Right cardiac atrium (tissue), 5 donors: Measurements from ENCODE around the gene TMOD4. TPM values are rescaled to one million over a fixed set of nuclear protein-coding genes. Genes with fewer than 3 reads are reported as not detected.
"Not testable (repeated sequence)": the region's sequence is repeated elsewhere in the genome, so short reads cannot be mapped to it uniquely, and the experiment has no call there.

Experiments used
- ATAC-seq, 2 donors: fragments of 200-7000 bp; cut with Tn5 transposase; one replicate each; pipeline versions ENCODE4 v1.8.0 to v1.9.1; 2020; ENCODE audit warnings: moderate library complexity in 2 of 2, mild to moderate bottlenecking in 1 of 2
- DNase-seq, 3 donors: peaks; one replicate each; pipeline ENCODE4 v3.0.0-alpha.2; 2020
- H3K27ac ChIP-seq: one replicate; pipeline ENCODE4 v1.5.1; 2013; ENCODE audit warnings: mild to moderate bottlenecking, low read length, control low read depth, moderate library complexity
- H3K27me3 ChIP-seq: one replicate; pipeline ENCODE4 v1.6.1; 2013; ENCODE audit not compliant: control insufficient read depth, insufficient read depth
- H3K4me1 ChIP-seq: one replicate; pipeline ENCODE4 v1.6.1; 2013; ENCODE audit warnings: low read length; ENCODE audit not compliant: control insufficient read depth, insufficient read depth
- H3K4me3 ChIP-seq: one replicate; pipeline ENCODE4 v1.5.1; 2013; ENCODE audit warnings: low read length, control low read depth
- H3K9me3 ChIP-seq: one replicate; pipeline ENCODE4 v1.6.1; 2013; ENCODE audit warnings: low read length; ENCODE audit not compliant: control insufficient read depth
- WGBS: extraction: QIAGEN DNeasy Blood & Tissue Kit; methylation state at CpG from one replicate; pipeline ENCODE4 v1.1.7; 2013; 5-methylcytosine and 5-hydroxymethylcytosine counted together
- intact Hi-C, 4 donors: fragments of 100-400 bp; cut with DNase I; formaldehyde crosslinking; loops; one replicate each; pipeline versions ENCODE4 v1.11.0 to v1.14.0; 2022 to 2023
- polyA plus RNA-seq: library from polyadenylated mRNA; stranded (reverse); fragments of 200-250 nt; gene quantifications from one replicate; pipeline ENCODE4 v1.2.3, GENCODE V29; 2013
- total RNA-seq, 4 donors: library from RNA; stranded (reverse); fragmentation: NEBNext Ultra II Directional; extraction: Animal tissue kit (Norgen Biotek cat#: 25700); gene quantifications; one replicate each; pipeline ENCODE4 v1.2.1, GENCODE V29; 2021
- donor health status: healthy with polysubstance abuse.
- donor health status: DM: no; HTN: yes; CAD: no.
- donor health status: DM: no; HTN: no; CAD: no.
- donor health status: DM: no; HTN: yes; CAD: no; lungs with severe emphysema.
- donor health status: DM: yes; HTN: yes; CAD: no.

TMOD4 gene
- total and polyA plus RNA-seq, 5 donors = 0.20 TPM; not detected in 4

DNA sequence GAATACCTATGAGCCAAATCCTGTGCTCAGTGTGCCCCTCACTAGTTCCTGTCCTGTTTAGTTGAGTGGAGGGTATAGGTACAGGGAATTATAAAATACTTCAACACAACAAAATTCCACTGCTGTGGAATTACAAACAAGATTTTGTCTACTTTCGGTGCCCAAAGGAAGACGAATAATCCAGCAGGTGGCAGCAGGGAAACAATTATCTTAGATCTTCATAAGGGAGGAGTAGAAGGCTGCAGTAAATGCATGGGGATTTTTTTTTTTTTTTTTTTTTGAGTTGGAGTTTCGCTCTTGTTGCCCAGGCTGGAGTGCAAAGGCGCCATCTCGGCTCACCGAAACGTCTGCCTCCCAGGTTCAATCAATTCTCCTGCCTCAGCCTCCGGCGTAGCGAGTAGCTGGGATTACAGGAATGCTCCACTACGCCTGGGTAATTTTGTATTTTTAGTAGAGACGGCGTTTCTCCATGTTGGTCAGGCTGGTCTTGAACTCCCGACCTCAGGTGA is 20.6 kb upstream of the TMOD4 start:
- Histone ChIP-seq H3K9me3 (no peaks in the 10 kb centered on the region), H3K4me1 (no peaks in the 10 kb centered on the region), H3K27me3 (no peaks in the 10 kb centered on the region), H3K27ac (peak overlapping the region; percentile 33), H3K4me3 (no peak overlapping the region)
- DNase-seq (peak; percentile 39 to 62 (median 61)), ATAC-seq (peak; percentile 7 to 9)
- 43% methylated on average over 14 of the region's 14 CpGs for WGBS
- intact Hi-C loops = loop anchor here in 3 of 4 donors (2.0 to 5.0 kb wide), 2 partner anchors 54 to 56 kb away; partner anchors contain the start of gene PSMD4 (in 2 of the 3)

DNA sequence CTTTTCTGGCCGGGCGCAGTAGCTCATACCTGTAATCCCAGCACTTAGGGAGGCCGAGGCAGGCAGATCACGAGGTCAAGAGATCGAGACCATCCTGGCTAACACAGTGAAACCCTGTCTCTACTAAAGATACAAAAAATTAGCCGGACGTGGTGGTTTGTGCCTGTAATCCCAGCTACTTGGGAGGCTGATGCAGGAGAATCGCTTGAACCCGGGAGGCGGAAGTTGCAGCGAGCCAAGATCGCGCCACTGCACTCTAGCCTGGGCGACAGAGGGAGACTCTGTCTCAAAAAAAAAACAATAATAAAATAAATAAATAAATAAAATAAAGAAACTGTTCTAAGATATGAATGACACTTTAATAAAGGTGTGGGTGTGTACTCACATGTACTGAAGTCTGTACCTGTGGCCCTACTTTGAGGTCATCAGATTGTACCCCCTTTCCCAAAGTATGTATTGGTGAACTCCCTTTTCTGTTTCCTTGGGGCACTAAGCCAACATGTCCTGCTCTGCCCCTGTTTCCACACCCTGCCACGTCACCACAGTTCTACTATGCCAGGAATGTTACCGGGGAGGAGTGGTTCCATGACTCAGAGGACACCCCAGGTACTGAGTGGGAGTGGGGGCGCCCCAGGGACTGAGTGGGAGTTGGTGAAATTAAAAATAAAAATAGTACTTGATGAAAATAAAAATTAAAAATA is 19.3 kb upstream of the TMOD4 start:
- WGBS = 70% methylated on average over 17 of the region's 17 CpGs
- H3K9me3 ChIP-seq, H3K27me3 ChIP-seq, H3K27ac ChIP-seq, H3K4me3 ChIP-seq, H3K4me1 ChIP-seq: not testable (repeated sequence)
- ATAC-seq (peak in 1 of 2 donors; percentile 48), DNase-seq (peak in 2 of 3 donors; percentile 68 to 69)
- intact Hi-C loops = loop anchor here in 2 of 4 donors (5.0 kb wide), 1 partner anchor 57 kb away; the partner anchor contains the start of gene PSMD4 (in 2 of the 2)

GRCh38 chr1:151193856-151194255 is 18.1 kb upstream of the TMOD4 start:
- Histone ChIP-seq H3K4me3 (no peak overlapping the region), H3K27me3 (no peaks in the 10 kb centered on the region), H3K9me3 (no peaks in the 10 kb centered on the region), H3K27ac (no peak overlapping the region), H3K4me1 (no peaks in the 10 kb centered on the region)
- 88% methylated on average over 1 of the region's 1 CpG for WGBS
- ATAC-seq = no peak
- no peak for DNase-seq
- intact Hi-C loops = no loop called here

- 70% methylated on average over 6 of the region's 6 CpGs for WGBS
- ATAC-seq = no peak
- Histone ChIP-seq H3K9me3 (no peaks in the 10 kb centered on the region), H3K4me3 (no peak overlapping the region), H3K27ac (no peak overlapping the region), H3K27me3 (no peaks in the 10 kb centered on the region), H3K4me1 (no peaks in the 10 kb centered on the region)
- intact Hi-C loops = no loop called here
- no peak for DNase-seq
These were observed 17.5 kb upstream of the TMOD4 start for GRCh38 chr1:151193304-151193703.

DNA sequence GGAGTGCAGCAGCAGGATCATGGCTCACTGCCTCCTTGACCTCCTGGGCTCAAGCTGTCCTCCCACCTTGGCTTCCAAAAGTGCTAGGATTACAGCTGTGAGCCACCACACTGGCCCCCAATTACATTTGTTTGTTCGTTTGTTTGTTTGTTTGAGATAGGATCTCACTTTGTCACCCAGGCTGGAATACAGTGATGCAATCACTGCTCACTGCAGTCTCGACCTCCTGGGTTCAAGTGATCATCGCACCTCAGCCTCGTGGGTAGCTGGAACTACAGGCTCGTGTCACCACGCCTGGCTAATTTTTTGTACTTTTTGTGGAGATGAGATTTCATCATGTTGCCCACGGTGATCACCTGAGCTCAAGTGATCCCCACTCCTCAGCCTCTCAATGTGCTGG is 16.3 kb upstream of the TMOD4 start:
- 80% methylated on average over 7 of the region's 7 CpGs for WGBS
- Histone ChIP-seq H3K4me3 (no peak overlapping the region), H3K4me1 (no peaks in the 10 kb centered on the region), H3K27me3 (no peaks in the 10 kb centered on the region), H3K9me3 (no peaks in the 10 kb centered on the region), H3K27ac (no peak overlapping the region)
- no peak for ATAC-seq
- DNase-seq = no peak
- intact Hi-C loops = no loop called here

DNA sequence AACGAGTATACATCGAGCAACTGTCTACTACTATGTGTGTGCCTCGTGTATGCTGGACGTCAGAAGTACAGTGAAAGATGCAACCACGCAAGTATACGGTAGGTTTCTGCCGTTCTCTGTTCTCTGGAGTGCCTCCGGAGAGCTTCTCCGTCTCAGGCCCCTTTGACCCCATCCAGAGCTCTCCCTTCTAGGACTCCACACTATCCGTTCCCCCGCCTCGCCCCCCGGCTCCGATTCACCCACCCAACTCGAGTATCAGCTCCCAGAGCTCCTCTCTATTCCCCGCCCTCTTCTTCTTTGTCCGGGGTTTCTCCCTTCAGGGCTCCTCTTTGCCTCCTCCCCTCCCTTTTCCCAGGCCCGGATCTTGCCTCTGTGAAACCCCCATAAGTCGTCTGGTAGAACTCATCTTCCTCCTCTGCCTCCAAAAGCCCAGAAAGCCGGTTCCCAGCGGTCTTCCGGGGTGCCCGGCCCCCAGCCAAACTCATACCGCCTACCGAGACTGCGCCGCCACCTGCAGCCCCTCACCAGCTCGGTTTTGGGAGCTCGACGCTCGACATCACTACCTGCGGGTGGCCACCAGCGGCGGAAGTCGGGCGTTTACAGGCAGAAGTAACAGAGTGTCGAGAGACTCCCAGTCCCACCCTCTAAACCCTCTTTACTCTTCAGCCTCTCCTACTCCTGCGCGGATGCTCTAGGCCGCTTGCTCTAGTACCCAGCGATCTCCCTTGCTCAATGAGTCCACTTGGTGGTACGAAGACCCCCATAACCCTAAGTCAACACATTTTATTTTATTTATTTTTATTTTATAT is 14.1 kb upstream of the TMOD4 start, which contains the start of gene VPS72:
VPS72 (minus strand) TSS at position 561 of the 809 bp plus-strand sequence; CDS start at position 485, 76 bp downstream.
- Histone ChIP-seq H3K27me3 (no peaks in the 10 kb centered on the region), H3K4me3 (peak within 1 kb of the TSS; percentile 95), H3K27ac (peak within 1 kb of the TSS; percentile 44), H3K4me1 (no peaks in the 10 kb centered on the region), H3K9me3 (no peaks in the 10 kb centered on the region)
- under 1% methylated on average over 42 of the region's 42 CpGs for WGBS
- DNase-seq (peak; percentile 84 to 91 (median 91)), ATAC-seq (peak; percentile 97)
- intact Hi-C loops = no loop called here

DNA sequence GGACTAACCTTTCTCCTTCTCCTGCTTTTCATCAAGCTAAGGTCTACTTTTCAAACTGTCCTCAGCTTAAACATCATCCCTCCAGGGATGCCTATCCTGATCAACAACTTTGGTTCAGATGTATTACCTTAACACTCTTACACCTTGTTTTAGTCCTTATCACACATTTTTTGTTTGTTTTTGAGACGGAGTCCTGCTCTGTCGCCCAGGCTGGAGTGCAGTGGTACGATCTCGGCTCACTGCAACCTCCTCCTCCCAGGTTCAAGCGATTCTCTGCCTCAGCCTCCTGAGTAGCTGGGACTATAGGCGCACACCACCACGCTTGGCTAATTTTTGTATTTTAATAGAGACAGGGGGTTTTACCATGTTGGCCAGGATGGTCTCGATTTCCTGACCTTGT is 12.9 kb upstream of the TMOD4 start:
- H3K4me3 ChIP-seq = not testable (repeated sequence)
- WGBS = 75% methylated on average over 8 of the region's 8 CpGs

DNA sequence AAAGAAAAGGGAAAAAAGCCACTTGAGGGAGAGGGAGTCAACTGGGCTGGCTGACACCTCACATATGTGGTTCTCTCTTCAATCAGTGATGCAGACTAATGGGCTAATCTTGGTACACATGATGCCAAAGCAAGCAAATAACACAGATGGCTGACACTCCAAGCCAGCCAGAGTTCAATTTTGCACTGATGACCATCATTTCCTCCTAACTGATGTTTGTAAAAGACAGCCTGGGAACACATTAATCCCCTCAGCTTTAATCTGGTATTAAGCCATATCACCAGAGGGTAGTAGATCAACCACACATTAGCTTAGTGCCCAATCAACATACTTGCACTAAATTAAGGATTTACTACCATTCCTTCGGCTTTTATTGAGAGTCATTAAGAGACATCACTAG is 11.4 kb upstream of the TMOD4 start:
- Histone ChIP-seq H3K9me3 (no peaks in the 10 kb centered on the region), H3K27me3 (no peaks in the 10 kb centered on the region), H3K4me1 (no peaks in the 10 kb centered on the region), H3K4me3 (no peak overlapping the region), H3K27ac (no peak overlapping the region)
- intact Hi-C loops = no loop called here
- ATAC-seq = no peak
- 86% methylated on average over 1 of the region's 1 CpG for WGBS
- DNase-seq = no peak

More for the DNA sequence above, 12.9 kb upstream of the TMOD4 start:
- intact Hi-C loops, H3K9me3 ChIP-seq, DNase-seq, H3K4me1 ChIP-seq, ATAC-seq, H3K27ac ChIP-seq, H3K27me3 ChIP-seq: not testable (repeated sequence)

GRCh38 chr1:151184211-151184610 is 8.4 kb upstream of the TMOD4 start:
- Histone ChIP-seq H3K4me1 (no peaks in the 10 kb centered on the region), H3K27me3 (no peaks in the 10 kb centered on the region), H3K4me3 (no peak overlapping the region), H3K9me3 (no peaks in the 10 kb centered on the region), H3K27ac (no peak overlapping the region)
- DNase-seq (no peak), ATAC-seq (no peak)
- WGBS = 93% methylated on average over 10 of the region's 10 CpGs
- intact Hi-C loops = no loop called here

DNA sequence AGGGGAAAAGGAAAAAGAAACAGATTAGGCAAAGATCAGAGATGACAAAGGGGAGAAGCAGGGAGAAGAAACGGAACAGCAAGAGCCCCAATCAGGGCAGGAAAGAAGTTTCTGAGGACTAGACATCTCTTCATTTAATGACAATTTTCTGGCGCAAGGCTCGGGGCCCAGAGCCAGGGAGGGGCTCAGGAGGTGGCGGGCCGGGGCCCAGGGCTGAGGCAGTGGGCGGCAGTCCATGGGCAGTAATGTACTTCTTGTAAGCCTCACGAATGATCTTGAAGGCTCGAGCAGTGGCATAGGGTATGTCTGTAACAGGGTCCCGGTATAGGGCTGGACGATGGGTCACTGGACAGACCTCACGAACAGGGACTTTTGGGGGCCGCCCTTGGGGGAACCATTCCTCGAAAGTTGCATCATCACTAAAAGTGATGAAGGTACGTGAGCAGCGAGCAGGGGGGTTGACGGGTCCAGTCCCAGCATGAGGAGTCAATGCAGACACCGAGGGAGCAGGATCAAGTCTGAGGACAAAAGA is 799 bp upstream of the TMOD4 start:
- ATAC-seq = no peak
- WGBS = 92% methylated on average over 17 of the region's 17 CpGs

More for the DNA sequence above, 799 bp upstream of the TMOD4 start:
- intact Hi-C loops = no loop called here
- Histone ChIP-seq H3K27me3 (no peaks in the 10 kb centered on the region), H3K4me1 (no peaks in the 10 kb centered on the region), H3K27ac (no peak overlapping the region), H3K4me3 (no peak overlapping the region), H3K9me3 (no peaks in the 10 kb centered on the region)
- no peak for DNase-seq
